ENCODE results near the gene MCIDAS.

MCIDAS gene

GRCh38 chr5:55226934-55227663 is at the start of gene MCIDAS:
Gene MCIDAS, minus strand, starts transcription at chr5:55227315. Its CDS starts 177 bp downstream, at chr5:55227138.
- peak; percentile 86 for DNase-seq

GRCh38 chr5:55276771-55277170 is 49.7 kb upstream of the MCIDAS start:
- no peak for DNase-seq

- no peak for DNase-seq
These were observed 31.2 kb upstream of the MCIDAS start for GRCh38 chr5:55258339-55258738.

GRCh38 chr5:55254802-55255201 is 27.7 kb upstream of the MCIDAS start:
- no peak for DNase-seq

- DNase-seq: no peak
These were observed 22.9 kb upstream of the MCIDAS start for GRCh38 chr5:55250064-55250463.

GRCh38 chr5:55241746-55242145 is 14.6 kb upstream of the MCIDAS start:
- DNase-seq: no peak

GRCh38 chr5:55236800-55237199 is 9.7 kb upstream of the MCIDAS start:
- DNase-seq: no peak

- DNase-seq: no peak
These were observed 7.1 kb upstream of the MCIDAS start for GRCh38 chr5:55234121-55234700.

- peak; percentile 79 for DNase-seq
These were observed 6.1 kb upstream of the MCIDAS start, which contains the start of gene CCNO for GRCh38 chr5:55232985-55233928. Gene CCNO, minus strand, starts transcription at chr5:55233608. Its CDS starts 85 bp downstream, at chr5:55233523.

GRCh38 chr5:55232271-55232984 is 5.3 kb upstream of the MCIDAS start:
- peak; percentile 68 for DNase-seq

GRCh38 chr5:55231919-55232270 is 4.8 kb upstream of the MCIDAS start:
- DNase-seq: no peak

GRCh38 chr5:55231029-55231918 is 4.2 kb upstream of the MCIDAS start:
- DNase-seq: peak; percentile 74

GRCh38 chr5:55230086-55230629 is 3.0 kb upstream of the MCIDAS start:
- no peak for DNase-seq

- no peak for DNase-seq
These were observed 732 bp upstream of the MCIDAS start for GRCh38 chr5:55227664-55228430.

GRCh38 chr5:55226027-55226933 is 835 bp downstream of the MCIDAS start:
- peak; percentile 87 for DNase-seq

GRCh38 chr5:55225346-55225745 is 1.8 kb downstream of the MCIDAS start:
- DNase-seq: no peak

GRCh38 chr5:55223812-55224240 is 3.3 kb downstream of the MCIDAS start:
- DNase-seq: no peak

GRCh38 chr5:55222985-55223811 is 3.9 kb downstream of the MCIDAS start:
- DNase-seq: peak; percentile 65

Data from activated CD8-positive, alpha-beta memory T cell treated with anti-CD3 and anti-CD28 coated beads for 24 hours (primary cell).